Heart left ventricle (tissue), 13 donors: Measurements from ENCODE around the gene DDX39B.

Source experiments
- POLR2A ChIP-seq, 2 donors: fragments of 450-650 bp; IDR thresholded peaks; one replicate each; pipeline ENCODE4 v1.6.1; 2017; ENCODE audit warnings: antibody characterized with exemption in 2 of 2, mild to moderate bottlenecking in 2 of 2, moderate library complexity in 2 of 2
- TF ChIP-seq, protein P1 (sequence below), 12 donors: fragments of 200-600 bp; sonication (generic) in 4 of 12; IDR thresholded peaks; one replicate each; pipeline versions ENCODE4 v1.5.0 to v1.8.0; 2018 to 2022; ENCODE audit warnings: antibody characterized with exemption in 12 of 12, mild to moderate bottlenecking in 5 of 12
- donor health status: ischemic (EF 13 %, LVEDD 7.1; RV severe dilation, severe dysfunction).
- donor health status: DM: no; HTN: yes; CAD: no.
- donor health status: DM: no; HTN: no; CAD: no.
- donor health status: ischemic (EF 25% LVEDD 6.9; RV normal size, moderate dysfunction).
- donor health status: ischemic (EF 25% LVEDD 5.7; RV mildly dilated, moderate dysfunction).
- donor health status: ischemic (EF 35%, LVEDD 5.7; RV mildly dilated, moderate dysfunction).
- donor health status: nonischemic (EF 11% LVEDD 7.7; RV severe dilation, severe dysfunction).
- donor health status: DM: yes; HTN: yes; CAD: no.
- donor health status: PGD.
- donor health status: ischemic (EF 29% LVEDD 5.4; RV normal size, mild dysfunction).
- donor health status: nonischemic (EF 23%, LVEDD 6.1; RV moderate dilation, normal function).

- TF ChIP-seq, protein P1, sequence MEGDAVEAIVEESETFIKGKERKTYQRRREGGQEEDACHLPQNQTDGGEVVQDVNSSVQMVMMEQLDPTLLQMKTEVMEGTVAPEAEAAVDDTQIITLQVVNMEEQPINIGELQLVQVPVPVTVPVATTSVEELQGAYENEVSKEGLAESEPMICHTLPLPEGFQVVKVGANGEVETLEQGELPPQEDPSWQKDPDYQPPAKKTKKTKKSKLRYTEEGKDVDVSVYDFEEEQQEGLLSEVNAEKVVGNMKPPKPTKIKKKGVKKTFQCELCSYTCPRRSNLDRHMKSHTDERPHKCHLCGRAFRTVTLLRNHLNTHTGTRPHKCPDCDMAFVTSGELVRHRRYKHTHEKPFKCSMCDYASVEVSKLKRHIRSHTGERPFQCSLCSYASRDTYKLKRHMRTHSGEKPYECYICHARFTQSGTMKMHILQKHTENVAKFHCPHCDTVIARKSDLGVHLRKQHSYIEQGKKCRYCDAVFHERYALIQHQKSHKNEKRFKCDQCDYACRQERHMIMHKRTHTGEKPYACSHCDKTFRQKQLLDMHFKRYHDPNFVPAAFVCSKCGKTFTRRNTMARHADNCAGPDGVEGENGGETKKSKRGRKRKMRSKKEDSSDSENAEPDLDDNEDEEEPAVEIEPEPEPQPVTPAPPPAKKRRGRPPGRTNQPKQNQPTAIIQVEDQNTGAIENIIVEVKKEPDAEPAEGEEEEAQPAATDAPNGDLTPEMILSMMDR (IDR thresholded peaks at IDR 0.05), result no peak
- TF ChIP-seq POLR2A (IDR thresholded peaks at IDR 0.05), result no peak
These were observed 34.3 kb upstream of the DDX39B start for GRCh38 chr6:31575952-31576685.
